Fibroblast of skin of right quadriceps (primary cell): ENCODE data around the gene LRRC2.
"Not testable (repeated sequence)": the region's sequence is repeated elsewhere in the genome, so short reads cannot be mapped to it uniquely, and the experiment has no call there.

Experiments
- DNase-seq: peaks from one replicate; pipeline ENCODE4 v3.0.0-alpha.2; 2013

LRRC2 gene, protein sequence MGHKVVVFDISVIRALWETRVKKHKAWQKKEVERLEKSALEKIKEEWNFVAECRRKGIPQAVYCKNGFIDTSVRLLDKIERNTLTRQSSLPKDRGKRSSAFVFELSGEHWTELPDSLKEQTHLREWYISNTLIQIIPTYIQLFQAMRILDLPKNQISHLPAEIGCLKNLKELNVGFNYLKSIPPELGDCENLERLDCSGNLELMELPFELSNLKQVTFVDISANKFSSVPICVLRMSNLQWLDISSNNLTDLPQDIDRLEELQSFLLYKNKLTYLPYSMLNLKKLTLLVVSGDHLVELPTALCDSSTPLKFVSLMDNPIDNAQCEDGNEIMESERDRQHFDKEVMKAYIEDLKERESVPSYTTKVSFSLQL

DNA sequence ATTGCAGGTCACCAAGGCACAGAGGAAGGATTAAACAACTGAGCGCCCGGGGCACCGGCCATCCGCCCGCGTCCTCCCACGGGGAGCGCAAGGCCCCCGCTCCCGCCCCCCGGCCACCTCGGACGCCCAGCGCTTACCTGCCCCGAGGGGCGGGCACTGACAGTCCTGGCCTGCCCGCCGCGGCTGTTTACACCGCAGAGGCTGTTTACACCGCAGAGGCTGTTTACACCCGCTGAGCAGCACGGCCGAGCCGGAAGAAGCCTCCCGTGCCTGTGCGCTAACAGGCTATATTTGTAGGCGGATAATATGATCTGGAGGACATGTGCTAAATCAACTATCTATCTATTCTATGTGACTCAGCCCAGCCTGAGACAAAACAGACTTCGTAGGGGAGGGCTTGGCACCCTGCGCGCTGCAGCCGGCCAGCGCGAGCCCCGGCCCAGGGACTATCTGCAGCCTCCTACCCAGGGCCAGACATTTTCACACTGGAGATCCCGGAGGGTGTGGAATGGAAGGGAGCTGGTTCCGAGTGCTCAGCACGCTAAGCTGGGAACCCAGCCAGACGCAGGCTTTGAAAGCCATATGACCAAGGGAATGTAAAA lies at the start of gene LRRC2:
LRRC2 (minus strand) TSS at position 263 of the 602 bp plus-strand sequence. CDS start 14,711 bp downstream, outside the sequence.
- peak; percentile 61 for DNase-seq

GRCh38 chr3:46615050-46615775 lies 49.1 kb upstream of the LRRC2 start:
- DNase-seq, result no peak

GRCh38 chr3:46614431-46614830 lies 48.3 kb upstream of the LRRC2 start:
- no peak for DNase-seq

DNA sequence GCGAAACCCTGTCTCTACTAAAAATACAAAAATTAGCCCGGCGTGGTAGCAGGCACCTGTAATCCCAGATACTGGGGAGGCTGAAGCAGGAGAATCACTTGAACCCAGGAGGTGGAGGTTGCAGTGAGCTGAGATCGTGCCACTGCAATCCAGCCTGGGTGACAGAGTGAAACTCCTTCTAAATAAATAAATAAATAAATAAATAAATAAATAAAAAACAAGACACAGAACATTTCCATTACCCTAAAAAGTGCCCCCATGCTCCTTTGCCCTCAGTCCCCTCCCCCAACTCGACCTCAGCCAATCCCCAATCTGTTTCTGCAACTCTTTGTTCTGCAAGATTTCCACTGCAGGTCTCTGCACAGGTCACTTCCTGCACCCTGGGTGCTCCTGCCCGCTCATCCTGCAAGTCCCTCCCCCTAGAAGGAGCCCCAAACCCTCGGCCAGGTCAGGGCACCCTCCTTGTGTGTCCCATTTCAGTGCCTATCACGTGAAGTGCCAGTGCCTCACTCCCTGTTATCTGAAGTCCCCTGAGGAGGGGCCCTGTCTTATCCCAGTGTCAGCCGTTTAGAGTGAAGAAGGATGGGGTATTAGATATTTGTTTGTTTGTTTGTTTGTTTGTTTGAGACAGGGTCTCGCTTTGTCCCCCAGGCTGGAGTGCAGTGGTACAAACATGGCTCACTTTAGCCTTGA lies 47.4 kb upstream of the LRRC2 start:
- no peak for DNase-seq

DNA sequence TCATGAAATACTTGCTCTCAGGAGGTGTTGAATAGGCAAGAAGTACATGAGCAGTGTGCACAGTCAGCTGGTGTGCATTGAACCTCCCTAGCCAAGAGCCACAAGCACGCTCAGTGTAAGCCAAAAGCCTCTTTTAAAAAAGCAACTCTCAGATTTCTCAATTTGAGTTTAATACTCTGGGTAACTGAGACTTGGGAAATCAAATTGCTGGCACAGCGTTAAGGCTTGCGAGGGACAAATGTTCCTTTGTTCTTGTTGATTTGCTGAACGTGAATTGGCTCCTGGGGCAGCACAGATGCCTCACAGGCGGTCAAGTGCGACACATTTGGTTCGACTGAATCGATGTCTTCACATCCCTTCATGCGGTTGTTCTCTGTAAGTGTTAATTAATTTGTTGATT lies 46.2 kb upstream of the LRRC2 start, which contains the start of gene FAM240A:
FAM240A (plus strand) TSS at position 202 of the 400 bp plus-strand sequence; CDS start at position 361, 159 bp downstream.
- DNase-seq, result no peak

- no peak for DNase-seq
These were observed 44.0 kb upstream of the LRRC2 start for GRCh38 chr3:46609944-46610722.

DNA sequence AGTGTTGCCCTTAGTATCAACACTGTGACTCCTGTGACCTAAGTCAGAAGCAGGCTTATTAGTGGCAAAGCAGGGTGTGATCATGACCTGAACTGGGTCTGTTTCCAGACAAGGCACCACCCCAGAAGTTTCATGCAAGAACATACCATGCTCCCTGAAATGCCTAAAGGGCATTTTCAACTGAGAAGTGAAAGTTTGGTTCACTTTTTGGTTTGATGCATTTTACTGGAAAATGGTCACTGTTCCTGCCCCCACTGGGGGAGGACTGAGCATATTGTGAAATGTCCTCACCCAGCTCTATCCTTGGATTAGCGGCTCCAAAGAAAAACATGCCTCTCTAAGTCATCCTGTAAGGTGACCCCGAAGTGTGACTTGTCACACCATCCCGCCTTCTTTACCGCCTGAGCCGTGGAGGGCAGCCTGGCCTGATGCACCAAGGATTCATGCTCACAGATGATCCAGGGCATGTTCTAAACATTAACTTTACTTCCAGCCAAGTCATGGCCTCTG lies 43.2 kb upstream of the LRRC2 start:
- no peak for DNase-seq

- peak; percentile 6 for DNase-seq
These were observed 41.5 kb upstream of the LRRC2 start for GRCh38 chr3:46607603-46608028.

GRCh38 chr3:46604127-46604526 lies 38.0 kb upstream of the LRRC2 start:
- no peak for DNase-seq

- DNase-seq, result no peak
These were observed 37.4 kb upstream of the LRRC2 start for GRCh38 chr3:46603446-46604046.

- no peak for DNase-seq
These were observed 33.5 kb upstream of the LRRC2 start for GRCh38 chr3:46599590-46599989.

DNA sequence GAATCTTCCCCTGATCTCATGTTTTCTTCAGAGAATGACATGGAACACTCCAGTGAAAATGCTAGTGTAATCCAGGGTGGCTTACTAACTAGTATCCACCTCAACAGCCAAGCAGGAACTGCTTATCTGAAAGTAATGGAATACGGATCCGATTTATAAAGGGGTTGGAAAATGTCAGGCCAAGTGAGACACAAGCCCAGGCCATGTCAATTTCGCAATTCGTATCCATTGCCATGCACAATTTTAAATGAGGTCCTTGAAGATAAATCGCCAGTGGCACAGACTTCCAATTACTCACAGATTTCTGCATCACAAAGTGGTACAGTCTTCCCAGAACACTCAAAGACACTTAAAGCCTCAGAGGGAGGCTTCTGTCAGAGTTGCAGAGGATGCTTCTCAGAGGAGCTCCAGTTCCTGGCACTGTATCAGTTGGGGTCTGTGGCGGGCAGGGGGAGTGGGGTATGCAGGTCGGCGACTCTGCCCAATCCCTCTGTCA lies 29.8 kb upstream of the LRRC2 start:
- no peak for DNase-seq

DNA sequence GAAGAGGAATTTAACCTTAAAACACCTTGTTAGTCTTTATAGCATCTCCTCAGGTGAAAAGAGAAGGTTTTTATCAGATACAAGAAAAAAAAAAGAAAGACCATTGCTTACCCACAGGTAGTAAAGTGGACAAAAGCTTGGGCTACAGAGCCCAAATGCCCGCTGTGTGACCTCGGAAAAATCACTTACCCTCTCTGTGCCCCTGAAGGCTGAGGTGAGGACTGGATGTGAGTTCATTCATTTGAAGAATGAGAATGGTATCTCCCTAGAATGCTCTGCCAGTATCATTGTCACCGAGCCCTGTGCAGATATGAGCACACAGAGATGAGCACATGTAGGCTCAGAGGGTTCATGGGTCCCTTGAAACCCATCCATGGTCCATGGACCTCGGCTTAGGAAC lies 28.6 kb upstream of the LRRC2 start:
- no peak for DNase-seq

DNA sequence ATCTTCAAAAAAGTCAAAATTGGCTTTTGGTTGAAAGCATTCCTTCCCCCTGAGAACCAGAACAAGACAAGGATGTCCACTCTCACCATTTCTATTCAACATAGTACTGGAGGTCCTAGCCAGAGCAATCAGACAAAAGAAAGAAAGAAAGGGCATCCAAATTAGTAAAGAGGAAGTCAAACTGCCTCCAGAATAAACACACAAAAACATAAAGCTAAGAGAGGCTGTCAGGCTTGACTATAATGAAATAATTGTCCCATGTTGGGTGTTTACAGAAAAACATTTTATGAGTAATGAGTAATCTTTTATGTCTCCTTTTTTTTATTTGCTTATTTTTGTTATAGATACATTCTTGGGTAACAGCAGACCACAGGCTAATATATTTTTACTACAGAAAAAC lies 27.9 kb upstream of the LRRC2 start:
- no peak for DNase-seq

GRCh38 chr3:46593274-46593862 lies 27.3 kb upstream of the LRRC2 start:
- DNase-seq, result no peak

GRCh38 chr3:46587268-46587667 lies 21.2 kb upstream of the LRRC2 start:
- DNase-seq, result not testable (repeated sequence)

GRCh38 chr3:46586738-46587246 lies 20.7 kb upstream of the LRRC2 start:
- no peak for DNase-seq

DNA sequence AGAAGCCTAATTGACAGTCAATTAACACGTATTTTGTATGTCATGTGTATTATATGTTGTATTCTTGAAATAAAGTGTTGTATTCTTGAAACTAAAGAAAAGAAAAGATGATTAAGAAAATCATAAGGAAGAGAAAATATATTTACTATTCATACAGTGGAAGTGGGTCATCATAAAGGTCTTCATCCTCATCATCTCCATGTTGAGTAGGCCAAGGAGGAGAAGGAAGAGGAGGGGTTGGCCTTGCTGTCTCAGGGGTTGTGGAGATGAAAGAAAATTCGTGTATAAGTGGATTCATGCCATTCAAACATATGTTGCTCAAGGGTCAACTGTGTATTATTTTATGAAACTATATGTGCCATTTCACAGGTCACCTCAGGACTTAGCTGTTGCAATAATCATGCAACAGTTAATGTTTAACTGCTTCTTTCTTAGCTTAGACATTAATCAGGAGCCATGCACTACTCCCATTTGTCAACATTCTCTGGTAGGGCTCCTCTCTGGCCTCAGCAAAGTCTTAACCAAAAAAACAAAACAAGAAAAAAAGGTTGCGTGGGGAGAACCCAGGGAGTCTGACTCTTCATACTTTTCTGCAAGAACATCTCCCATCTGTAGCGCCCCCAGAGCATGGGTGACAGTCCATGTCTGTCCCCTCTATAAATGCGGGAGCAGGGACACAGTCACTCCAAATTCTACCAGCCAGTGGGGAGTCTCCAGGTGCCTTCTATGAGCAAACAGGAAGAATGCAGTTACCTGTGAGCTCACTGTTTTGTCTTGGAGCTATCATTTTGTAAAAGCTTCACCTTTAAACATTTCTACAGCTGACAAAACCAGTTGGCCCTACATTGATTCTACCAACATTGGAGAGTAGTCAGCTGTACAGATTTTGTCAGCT lies 19.9 kb upstream of the LRRC2 start:
- no peak for DNase-seq

DNA sequence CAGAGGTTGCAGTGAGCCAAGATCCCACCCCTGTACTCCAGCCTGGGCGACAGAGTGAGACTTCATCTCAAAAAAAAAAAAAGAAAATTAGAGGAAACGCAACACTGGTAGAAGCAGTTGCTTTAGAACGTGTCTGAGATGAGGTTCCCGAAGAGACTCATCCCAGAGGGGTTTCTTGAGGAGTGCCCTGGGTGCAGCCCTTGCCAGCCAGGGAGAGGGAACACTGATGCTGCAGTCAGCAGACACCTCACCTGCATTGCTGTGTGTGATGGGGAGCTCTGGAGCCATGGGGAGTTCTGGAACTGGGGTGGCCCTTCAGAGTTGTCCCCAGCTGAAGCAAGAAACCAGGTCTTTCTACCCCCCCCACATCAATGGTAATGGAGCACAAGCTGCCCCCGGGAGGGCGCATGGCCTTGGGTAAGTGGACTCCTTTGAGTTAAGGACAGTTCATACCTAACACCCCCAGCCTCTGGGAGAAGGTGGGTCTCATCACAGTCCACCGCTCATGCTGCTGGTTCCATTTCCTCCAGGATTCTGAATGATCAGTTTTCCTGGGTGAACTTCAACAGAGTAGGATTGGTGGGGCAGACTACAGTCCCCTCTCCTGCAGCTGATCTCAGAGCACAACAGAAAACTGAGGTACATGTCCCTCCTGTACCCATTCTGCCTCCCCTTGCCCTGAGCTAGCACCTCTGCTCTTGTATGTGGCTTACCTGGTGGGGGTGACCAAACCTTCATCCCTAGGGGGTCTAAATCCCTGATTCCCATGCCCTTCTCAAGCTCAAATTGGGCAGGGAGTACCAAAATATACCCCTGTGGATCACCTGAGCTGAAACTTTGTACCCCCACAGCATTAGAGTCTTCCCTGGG lies 18.7 kb upstream of the LRRC2 start:
- DNase-seq, result no peak
